Stimulated activated naive CD8-positive, alpha-beta T cell treated with anti-CD3 and anti-CD28 coated beads, Interleukin-15, Interleukin-2, amounts not matched to agents 100 U/mL and 50 U/mL, for 24 hours (primary cell): ENCODE results near the gene ZMYND19.
"Not testable (repeated sequence)": the region's sequence is repeated elsewhere in the genome, so short reads cannot be mapped to it uniquely, and the experiment has no call there.

Experiments
- ATAC-seq: fragments of 150-1000 bp; cut with Tn5 transposase; one replicate; pipeline ENCODE4 v1.10.0; 2021
- DNase-seq: peaks from one replicate; pipeline ENCODE4 v3.0.0; 2021

The ZMYND19 gene

GRCh38 chr9:137590469-137591383 is at the start of gene ZMYND19:
Gene ZMYND19 (minus strand): TSS chr9:137590512. CDS start chr9:137590263, 249 bp downstream.
- DNase-seq: peak; percentile 93
- peak; percentile 97 for ATAC-seq

GRCh38 chr9:137639303-137640051 is 49.2 kb upstream of the ZMYND19 start:
- DNase-seq (no peak), ATAC-seq (peak; percentile 66)

DNA sequence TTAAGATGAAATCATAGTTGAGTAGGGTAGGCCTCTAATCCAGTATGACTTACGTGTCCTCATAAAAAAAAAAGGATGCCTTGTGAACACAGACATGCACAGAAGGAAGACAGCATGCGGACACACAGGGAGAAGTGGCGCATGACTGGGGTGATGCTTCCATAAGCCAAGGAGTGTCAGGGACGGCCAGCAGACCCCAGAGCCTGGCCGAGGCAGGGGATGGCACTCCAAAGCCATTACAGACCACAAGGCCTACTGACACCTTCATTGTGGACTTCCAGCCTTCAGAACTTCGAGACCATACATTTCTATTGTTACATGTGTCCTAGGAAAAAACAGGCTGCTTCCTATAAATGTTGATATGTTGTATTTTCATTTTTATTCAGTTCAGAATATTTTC is 48.4 kb upstream of the ZMYND19 start:
- ATAC-seq: no peak
- DNase-seq: no peak

DNA sequence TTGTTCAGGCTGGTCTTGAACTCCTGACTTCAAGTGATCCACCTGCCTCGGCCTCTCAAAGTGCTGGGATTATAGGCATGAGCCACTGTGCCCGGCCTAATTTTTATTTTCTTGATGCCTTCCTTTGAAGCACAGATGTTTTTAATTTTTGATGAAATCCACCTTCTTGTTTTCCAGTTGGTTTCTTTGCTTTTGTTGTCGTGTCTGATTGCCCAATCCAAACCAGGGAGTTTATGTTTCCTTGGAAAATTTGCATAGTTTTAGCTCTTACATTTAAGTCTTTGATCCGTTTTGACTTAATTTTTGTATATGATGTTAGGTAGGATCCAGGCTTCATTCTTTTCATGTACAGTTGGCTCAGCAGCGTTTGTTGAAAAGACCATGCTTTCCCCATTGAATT is 43.7 kb upstream of the ZMYND19 start:
- DNase-seq (no peak), ATAC-seq (no peak)

DNA sequence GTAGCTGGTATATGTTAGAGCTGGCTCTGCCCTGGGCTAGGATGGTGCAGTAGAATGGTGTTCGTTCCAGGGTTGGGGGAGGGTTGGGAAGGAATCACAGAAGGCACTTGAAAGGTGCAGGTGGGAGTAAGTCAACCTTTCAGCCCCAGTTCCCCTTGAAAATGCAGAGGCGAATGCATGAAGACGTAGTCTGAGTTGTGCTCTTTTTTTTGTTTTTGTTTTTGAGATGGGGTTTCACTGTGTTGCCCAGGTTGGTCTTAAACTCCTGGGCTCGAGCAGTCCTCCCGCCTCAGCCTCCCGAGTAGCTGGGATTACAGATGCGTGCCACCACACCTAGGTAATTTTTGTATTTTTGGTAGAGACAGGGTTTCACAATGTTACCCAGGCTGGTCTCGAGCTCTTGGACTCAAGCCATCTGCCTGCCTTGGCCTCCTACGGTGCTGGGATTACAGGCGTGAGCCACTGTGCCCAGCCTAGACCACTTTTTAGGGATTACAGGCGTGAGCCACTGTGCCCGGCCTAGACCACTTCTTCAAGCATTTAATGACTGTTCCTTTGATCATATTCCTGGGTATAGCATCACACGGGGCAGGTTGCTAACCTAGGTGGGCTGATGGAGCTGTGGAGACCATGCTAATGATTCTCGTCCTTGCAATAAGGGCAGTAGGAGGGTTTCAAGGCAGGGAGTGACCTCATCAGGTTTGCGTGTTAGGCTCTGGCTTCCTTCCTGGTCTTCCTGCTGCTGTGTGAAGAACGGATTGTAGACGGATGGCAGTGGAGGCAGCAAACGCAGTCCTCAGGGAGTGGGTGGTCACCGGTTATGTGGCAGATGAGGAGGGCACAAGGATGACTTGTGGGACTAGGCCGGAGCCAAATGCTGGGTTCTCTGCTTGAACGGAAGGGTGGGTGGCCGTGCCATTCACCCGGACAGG is 42.2 kb upstream of the ZMYND19 start:
- ATAC-seq (no peak), DNase-seq (no peak)

GRCh38 chr9:137631345-137632229 is 41.3 kb upstream of the ZMYND19 start:
- DNase-seq (no peak), ATAC-seq (no peak)

DNA sequence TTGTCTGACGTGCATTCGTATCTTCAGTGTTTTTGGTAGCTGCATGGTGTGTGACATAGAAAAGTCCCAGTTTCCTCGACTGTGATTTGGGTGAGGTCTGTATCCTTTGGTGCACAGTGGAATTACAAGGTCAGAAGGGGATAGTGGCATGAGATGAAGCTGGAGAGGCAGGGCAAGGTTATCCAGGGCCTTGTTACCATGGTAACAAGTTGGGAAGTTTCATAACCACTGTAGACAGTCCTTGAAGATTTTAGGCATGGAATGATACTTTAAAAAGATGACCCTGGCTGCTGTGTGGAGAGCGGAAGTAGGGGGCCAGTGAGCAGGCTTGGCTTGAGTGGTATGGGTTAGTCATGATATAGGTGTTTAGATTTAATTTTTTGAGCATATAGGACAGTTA is 40.4 kb upstream of the ZMYND19 start:
- ATAC-seq: no peak
- DNase-seq: no peak

DNA sequence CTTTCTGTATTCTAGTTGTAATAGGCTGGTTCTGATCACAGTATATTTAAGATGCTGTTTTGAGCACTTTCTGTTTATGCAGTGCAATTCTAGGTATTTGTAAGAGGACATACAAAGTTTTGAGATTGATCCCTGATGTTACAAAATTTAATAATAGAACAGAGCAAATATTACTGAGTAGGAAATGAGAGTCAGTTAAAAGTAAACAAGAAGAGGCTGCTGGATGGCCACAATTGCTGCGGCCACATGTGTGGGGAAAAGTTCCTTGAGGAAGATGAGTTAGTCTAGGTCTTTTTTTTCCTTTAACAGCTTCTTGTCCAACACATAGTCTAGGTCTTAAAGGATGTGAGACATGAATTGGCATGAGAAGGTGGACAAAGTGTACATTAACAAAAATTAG is 39.8 kb upstream of the ZMYND19 start:
- DNase-seq (no peak), ATAC-seq (no peak)

- not testable (repeated sequence) for ATAC-seq, DNase-seq
Observed at GRCh38 chr9:137627406-137627805, 37.1 kb upstream of the ZMYND19 start.

- DNase-seq (no peak), ATAC-seq (no peak)
Observed at GRCh38 chr9:137626464-137626863, 36.2 kb upstream of the ZMYND19 start.

GRCh38 chr9:137622211-137622610 is 31.9 kb upstream of the ZMYND19 start:
- not testable (repeated sequence) for ATAC-seq, DNase-seq

DNA sequence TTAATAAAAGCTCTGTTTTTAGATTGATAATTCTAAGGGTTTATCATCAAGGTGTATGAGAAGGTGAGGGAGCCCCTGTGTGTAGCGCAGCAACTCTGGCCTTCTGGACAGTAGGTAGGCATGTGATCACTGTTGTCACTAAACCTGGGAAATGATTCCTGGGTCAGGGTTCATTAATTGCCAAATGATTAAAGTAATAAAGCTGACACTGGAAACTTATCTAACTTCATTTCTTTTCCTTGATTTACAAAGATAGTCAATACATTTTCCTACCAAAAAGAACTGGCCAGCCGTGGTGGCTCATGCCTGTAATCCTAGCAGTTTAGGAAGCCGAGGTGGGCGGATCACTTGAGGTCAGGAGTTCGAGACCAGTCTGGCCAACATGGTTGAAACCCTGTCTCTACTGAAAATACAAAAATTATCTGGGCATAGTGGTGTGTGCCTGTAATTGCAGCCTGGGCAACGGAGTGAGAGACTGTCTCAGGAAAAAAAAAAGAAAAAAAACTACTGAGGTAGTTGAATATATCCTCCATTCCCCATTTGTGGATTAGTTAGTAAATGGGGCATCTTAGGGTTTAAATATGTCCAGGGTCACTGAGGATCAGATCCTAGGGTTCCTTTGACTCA is 30.9 kb upstream of the ZMYND19 start:
- DNase-seq (no peak), ATAC-seq (no peak)

- DNase-seq: no peak
- no peak for ATAC-seq
Observed at GRCh38 chr9:137620581-137620980, 30.3 kb upstream of the ZMYND19 start.

DNA sequence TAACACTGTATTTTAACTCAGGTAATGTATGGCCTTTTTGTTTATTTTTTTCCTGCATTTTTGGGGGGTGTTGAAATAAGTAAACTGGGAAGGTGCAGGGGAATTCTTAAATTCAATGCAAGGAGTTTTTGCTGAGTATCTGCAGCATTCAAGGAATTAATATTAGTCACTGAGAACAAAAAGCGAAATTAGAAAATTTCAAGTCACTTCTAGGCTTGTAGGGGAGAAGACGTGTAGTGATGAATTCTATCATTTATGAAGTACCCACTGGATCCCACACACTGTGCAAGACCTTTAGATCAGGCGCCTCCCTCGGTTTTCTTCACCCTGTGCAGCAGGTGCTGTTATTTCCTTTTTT is 29.7 kb upstream of the ZMYND19 start:
- no peak for ATAC-seq
- DNase-seq: no peak

DNA sequence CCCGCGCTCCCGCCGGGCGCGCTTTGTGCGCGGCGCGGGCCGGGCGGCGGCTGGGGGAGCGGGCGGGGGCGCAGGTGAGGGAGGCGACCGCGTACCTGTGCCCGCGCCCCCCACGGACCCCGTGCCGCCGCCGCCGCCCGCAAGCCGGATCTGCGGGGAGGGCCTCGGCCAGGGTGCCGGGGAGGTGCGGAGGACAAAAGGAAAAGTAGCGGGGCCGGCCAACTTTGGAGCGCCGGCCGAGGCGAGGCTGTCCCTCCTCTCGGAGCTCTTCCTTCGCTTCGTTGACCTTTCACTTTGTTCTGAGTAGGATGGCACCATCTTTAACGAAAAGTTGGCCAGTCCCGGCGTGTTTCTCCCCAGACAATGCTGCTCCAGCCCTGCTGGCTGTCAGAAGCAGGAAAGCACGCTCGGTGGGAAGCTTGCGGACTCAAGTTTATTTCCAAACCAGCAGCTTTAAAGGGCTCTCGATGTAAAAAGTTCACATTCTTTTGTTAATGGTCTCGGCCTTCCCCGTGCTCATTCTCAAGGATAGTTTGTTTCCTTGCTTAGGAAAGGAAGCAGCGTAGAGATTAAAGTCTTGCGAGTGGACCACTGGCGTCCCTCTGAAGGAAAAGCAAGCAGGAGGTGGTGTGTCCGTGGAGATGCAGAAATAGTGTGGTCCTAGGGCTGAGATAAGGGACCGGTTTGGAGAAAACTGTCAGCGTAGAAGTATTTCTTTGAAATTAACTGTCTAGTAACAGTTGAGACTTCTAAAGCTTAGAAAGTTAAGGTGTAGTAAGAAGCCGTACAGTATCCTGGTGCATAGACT is 29.1 kb upstream of the ZMYND19 start:
- DNase-seq: peak; percentile 51
- ATAC-seq: peak; percentile 12

GRCh38 chr9:137618105-137619067 is 28.1 kb upstream of the ZMYND19 start, which contains the start of gene EHMT1:
Gene EHMT1 (plus strand): TSS chr9:137619005. CDS start chr9:137619029, 24 bp downstream.
- peak; percentile 94 for DNase-seq
- ATAC-seq: peak; percentile 86

GRCh38 chr9:137615387-137615871 is 25.1 kb upstream of the ZMYND19 start:
- ATAC-seq (no peak), DNase-seq (no peak)
